ENCODE results near the gene UBA3. TPM values are rescaled to one million over a fixed set of nuclear protein-coding genes. Genes with fewer than 3 reads are reported as not detected.

UBA3 gene
- total RNA-seq, 1 donor from 2014 or later = 144 TPM

GRCh38 chr3:69116162-69116561 is 36.0 kb upstream of the UBA3 start:
- Histone ChIP-seq H3K9ac (no peak overlapping the region), H3K4me2 (no peak overlapping the region), H4K20me1 (ENCODE audit: low read depth) (no peaks in the 10 kb centered on the region), H3F3A (ENCODE audit: low read depth) (no peaks in the 10 kb centered on the region), H3K27ac (no peak overlapping the region), H3K27me3 (no peaks in the 10 kb centered on the region), H3K4me1 (no peaks in the 10 kb centered on the region), H3K79me2 (ENCODE audit: low read depth) (no peaks in the 10 kb centered on the region), H3K9me3 (ENCODE audit: low read depth) (no peaks in the 10 kb centered on the region), H3K36me3 (no peaks in the 10 kb centered on the region), H2AFZ (replicated peaks) (no peak overlapping the region), H3K4me3 (no peak overlapping the region)
- Mint-ChIP-seq H3K27me3 (ENCODE audit: insufficient read depth, low read depth) (no peaks in the 10 kb centered on the region), H3K4me3 (no peak overlapping the region), H3K4me1 (no peaks in the 10 kb centered on the region), H3K36me3 (no peaks in the 10 kb centered on the region), H3K27ac (no peak overlapping the region), H3K9me3 (no peaks in the 10 kb centered on the region)
- DNase-seq (ENCODE audit: low spot score) = no peak
- TF ChIP-seq EZH2 (IDR thresholded peaks at IDR 0.05) (no peak), CTCF (IDR thresholded peaks at IDR 0.05) (no peak), EZH2phosphoT487 (IDR thresholded peaks at IDR 0.05) (no peak)

GRCh38 chr3:69115731-69116130 is 35.6 kb upstream of the UBA3 start:
- H3K27me3 Mint-ChIP-seq (ENCODE audit: insufficient read depth, low read depth) = no peaks in the 10 kb centered on the region
- no peak overlapping the region for H3K27ac Mint-ChIP-seq

GRCh38 chr3:69113536-69113935 is 33.4 kb upstream of the UBA3 start:
- Histone ChIP-seq H3K9ac (no peak overlapping the region), H3F3A (ENCODE audit: low read depth) (no peaks in the 10 kb centered on the region), H3K4me1 (no peaks in the 10 kb centered on the region), H3K27me3 (no peaks in the 10 kb centered on the region), H3K27ac (no peak overlapping the region), H3K4me3 (no peak overlapping the region), H2AFZ (replicated peaks) (no peak overlapping the region), H3K9me3 (ENCODE audit: low read depth) (no peaks in the 10 kb centered on the region), H4K20me1 (ENCODE audit: low read depth) (no peaks in the 10 kb centered on the region), H3K36me3 (no peaks in the 10 kb centered on the region), H3K4me2 (no peak overlapping the region), H3K79me2 (ENCODE audit: low read depth) (no peaks in the 10 kb centered on the region)
- Mint-ChIP-seq H3K9me3 (no peaks in the 10 kb centered on the region), H3K4me3 (no peak overlapping the region), H3K27ac (no peak overlapping the region), H3K36me3 (no peaks in the 10 kb centered on the region), H3K27me3 (ENCODE audit: insufficient read depth, low read depth) (no peaks in the 10 kb centered on the region), H3K4me1 (no peaks in the 10 kb centered on the region)
- no peak for TF ChIP-seq EZH2phosphoT487 (IDR thresholded peaks at IDR 0.05)
- TF ChIP-seq EZH2 (IDR thresholded peaks at IDR 0.05) = no peak
- no peak for TF ChIP-seq CTCF (IDR thresholded peaks at IDR 0.05)
- no peak for DNase-seq (ENCODE audit: low spot score)

More at GRCh38 chr3:69115731-69116130, 35.6 kb upstream of the UBA3 start:
- no peak overlapping the region for H3K9ac ChIP-seq
- H4K20me1 ChIP-seq (ENCODE audit: low read depth) = no peaks in the 10 kb centered on the region
- H3K4me2 ChIP-seq = no peak overlapping the region
- H3K4me1 ChIP-seq = no peaks in the 10 kb centered on the region
- H3K9me3 ChIP-seq (ENCODE audit: low read depth) = no peaks in the 10 kb centered on the region
- H3K4me1 Mint-ChIP-seq = no peaks in the 10 kb centered on the region
- no peaks in the 10 kb centered on the region for H3F3A ChIP-seq (ENCODE audit: low read depth)
- TF ChIP-seq CTCF (IDR thresholded peaks at IDR 0.05) (no peak), EZH2 (IDR thresholded peaks at IDR 0.05) (no peak), EZH2phosphoT487 (IDR thresholded peaks at IDR 0.05) (no peak)
- no peak for DNase-seq (ENCODE audit: low spot score)
- no peak overlapping the region for H3K4me3 ChIP-seq
- H3K27me3 ChIP-seq = no peaks in the 10 kb centered on the region
- no peaks in the 10 kb centered on the region for H3K9me3 Mint-ChIP-seq
- H3K36me3 Mint-ChIP-seq = no peaks in the 10 kb centered on the region
- H3K27ac ChIP-seq = no peak overlapping the region
- no peak overlapping the region for H2AFZ ChIP-seq (replicated peaks)
- no peaks in the 10 kb centered on the region for H3K79me2 ChIP-seq (ENCODE audit: low read depth)
- H3K4me3 Mint-ChIP-seq = no peak overlapping the region
- H3K36me3 ChIP-seq = no peaks in the 10 kb centered on the region

Measured in neural progenitor cell (in vitro differentiated cells).